Erythroblast (primary cell): ENCODE data around the gene ARL15.

Experiments
- GATA1 ChIP-seq: IDR thresholded peaks from 2 replicates; pipeline ENCODE4 v1.6.1; 2011; ENCODE audit warnings: low read depth, mild to moderate bottlenecking, control low read depth, low read length, moderate library complexity
- POLR2A ChIP-seq: IDR thresholded peaks from 2 replicates; pipeline ENCODE4 v1.6.1; 2011; ENCODE audit warnings: mild to moderate bottlenecking, low read length

DNA sequence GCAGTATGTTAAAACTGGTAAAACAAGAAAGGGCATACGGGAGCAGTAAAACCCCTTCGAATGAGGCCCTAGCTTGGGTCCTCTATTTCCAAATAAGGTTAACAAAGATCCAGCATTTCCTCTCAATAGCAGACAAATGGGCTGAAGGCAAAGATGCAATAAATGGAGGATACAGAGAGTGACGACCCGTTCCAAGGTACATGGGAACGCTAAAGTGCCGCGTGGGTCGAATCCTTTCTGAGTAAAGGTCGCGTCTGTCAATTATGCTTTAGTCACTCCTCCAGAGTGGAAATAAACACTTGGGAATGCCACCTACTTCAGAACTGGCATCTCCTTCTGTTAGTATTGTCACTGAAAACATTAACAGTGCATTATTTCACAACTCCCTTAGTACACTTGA is 24.7 kb downstream of the ARL15 start:
- TF ChIP-seq POLR2A (no peak), GATA1 (no peak)
